ENCODE results near the gene APH1A. TPM values are rescaled to one million over a fixed set of nuclear protein-coding genes. Genes with fewer than 3 reads are reported as not detected.

APH1A gene
- total RNA-seq, 2 experiments from 2014 or later, result 129 TPM

Other genes with a start within 250 kb of the APH1A start
- 10 to 100 TPM; 25.7 to 27.0 TPM for gene VPS45, start 201.2 kb downstream of the APH1A start, total RNA-seq
- 10 to 100 TPM; 34.2 to 35.0 TPM for gene PLEKHO1, start 119.1 kb downstream of the APH1A start, total RNA-seq
- 100 to 1,000 TPM; 161 TPM for gene ANP32E, start 32.9 kb downstream of the APH1A start, total RNA-seq
- gene CA14, start 11.2 kb downstream of the APH1A start, total RNA-seq, result not detected
- gene C1orf54, start 3.8 kb upstream of the APH1A start, total RNA-seq, result 1 to 10 TPM in 1 of 2 experiments, under 1 TPM in 1; 0.61 to 1.1 TPM
- gene CIART, start 13.5 kb upstream of the APH1A start, total RNA-seq, result 1 to 10 TPM; 5.2 to 7.3 TPM
- gene MRPS21, start 24.8 kb upstream of the APH1A start, total RNA-seq, result 10 to 100 TPM; 78.1 to 79.1 TPM
- gene PRPF3, start 52.5 kb upstream of the APH1A start, total RNA-seq, result 10 to 100 TPM; 66.5 to 68.9 TPM
- gene RPRD2, start 95.1 kb upstream of the APH1A start, total RNA-seq, result 10 to 100 TPM; 20.1 to 20.4 TPM
- gene TARS2, start 218.4 kb upstream of the APH1A start, total RNA-seq, result 10 to 100 TPM; 53.5 to 56.2 TPM
- 1 to 10 TPM; 1.3 to 1.5 TPM for gene ECM1, start 239.1 kb upstream of the APH1A start, total RNA-seq
- under 1 TPM in 1 of 2 experiments, not detected in 1; 0.55 TPM for gene FALEC, start 246.7 kb upstream of the APH1A start, total RNA-seq